Erythroblast (primary cell): ENCODE results near the gene SCFD2.

Source experiments
- GATA1 ChIP-seq: IDR thresholded peaks from 2 replicates; pipeline ENCODE4 v1.6.1; 2011; ENCODE audit warnings: low read depth, mild to moderate bottlenecking, control low read depth, low read length, moderate library complexity
- POLR2A ChIP-seq: IDR thresholded peaks from 2 replicates; pipeline ENCODE4 v1.6.1; 2011; ENCODE audit warnings: mild to moderate bottlenecking, low read length

- TF ChIP-seq POLR2A (no peak), GATA1 (no peak)
Measured at GRCh38 chr4:52946855-52947254, 419.0 kb downstream of the SCFD2 start.
